GM23248 (cell line): ENCODE data around the gene CPLANE2. TPM values are rescaled to one million over a fixed set of nuclear protein-coding genes. Genes with fewer than 3 reads are reported as not detected.
"Not testable (repeated sequence)": the region's sequence is repeated elsewhere in the genome, so short reads cannot be mapped to it uniquely, and the experiment has no call there.

ENCODE experiments used
- DNase-seq: peaks from one replicate; pipeline ENCODE4 v3.0.0-alpha.2; 2015
- H2AFZ ChIP-seq: fragments of 200-600 bp; sonication (generic); 2 replicates; pipeline ENCODE4 v1.6.1; 2016; ENCODE audit warnings: antibody characterized with exemption
- H3F3A ChIP-seq: fragments of 200-600 bp; sonication (generic); 2 replicates; pipeline ENCODE4 v1.6.1; 2016; ENCODE audit warnings: mild to moderate bottlenecking, antibody characterized with exemption, mixed run types; ENCODE audit not compliant: insufficient read depth
- H3K27ac ChIP-seq: fragments of 200-600 bp; sonication (generic); 2 replicates; pipeline ENCODE4 v1.5.1; 2016; ENCODE audit warnings: mild to moderate bottlenecking
- H3K27me3 ChIP-seq: fragments of 200-600 bp; sonication (generic); replicated peaks from 2 replicates; pipeline ENCODE4 v1.6.1; 2016; ENCODE audit warnings: mild to moderate bottlenecking; ENCODE audit not compliant: insufficient read depth
- H3K36me3 ChIP-seq: fragments of 200-600 bp; sonication (generic); 2 replicates; pipeline ENCODE4 v1.6.1; 2016; ENCODE audit warnings: low read depth, mild to moderate bottlenecking
- H3K4me1 ChIP-seq: fragments of 200-600 bp; sonication (generic); 2 replicates; pipeline ENCODE4 v1.6.1; 2016; ENCODE audit warnings: mild to moderate bottlenecking; ENCODE audit not compliant: insufficient read depth
- H3K4me2 ChIP-seq: fragments of 200-600 bp; sonication (generic); one replicate; pipeline ENCODE4 v1.6.1; 2016; ENCODE audit warnings: mild to moderate bottlenecking; ENCODE audit not compliant: unreplicated experiment
- H3K4me3 ChIP-seq: fragments of 200-600 bp; sonication (generic); 2 replicates; pipeline ENCODE4 v1.5.1; 2016; ENCODE audit warnings: mild to moderate bottlenecking
- H3K79me2 ChIP-seq: fragments of 200-600 bp; sonication (generic); 2 replicates; pipeline ENCODE4 v1.6.1; 2016; ENCODE audit warnings: mild to moderate bottlenecking; ENCODE audit not compliant: insufficient read depth
- H3K9ac ChIP-seq: fragments of 200-600 bp; sonication (generic); 2 replicates; pipeline ENCODE4 v1.6.1; 2016; ENCODE audit warnings: mild to moderate bottlenecking
- H3K9me2 ChIP-seq: fragments of 200-600 bp; sonication (generic); 2 replicates; pipeline ENCODE4 v1.6.1; 2016; ENCODE audit warnings: mixed run types, mild to moderate bottlenecking, moderate library complexity; ENCODE audit not compliant: insufficient read depth
- H3K9me3 ChIP-seq: fragments of 200-600 bp; sonication (generic); one replicate; pipeline ENCODE4 v1.6.1; 2017; ENCODE audit warnings: low read depth
- H4K20me1 ChIP-seq: fragments of 200-600 bp; sonication (generic); 2 replicates; pipeline ENCODE4 v1.6.0; 2016; ENCODE audit not compliant: insufficient read depth
- EZH2 ChIP-seq: fragments of 200-600 bp; sonication (generic); IDR thresholded peaks from 2 replicates; pipeline ENCODE4 v1.6.1; 2018; ENCODE audit warnings: antibody characterized with exemption, mild to moderate bottlenecking; ENCODE audit not compliant: insufficient read depth, poor library complexity, severe bottlenecking
- EZH2phosphoT487 ChIP-seq: fragments of 200-600 bp; sonication (generic); IDR thresholded peaks from 2 replicates; pipeline ENCODE4 v1.6.1; 2018; ENCODE audit warnings: antibody characterized with exemption, moderate library complexity, mild to moderate bottlenecking, low read depth; ENCODE audit not compliant: insufficient read depth
- WGBS, 2 experiments: methylation state at CpG; one replicate each; pipeline ENCODE4 v1.1.6; 2015 to 2017; ENCODE audit warnings: low lambda C conversion rate in 2 of 2, low coverage in 1 of 2; ENCODE audit errors: missing lambda C conversion rate in 2 of 2; 5-methylcytosine and 5-hydroxymethylcytosine counted together
- in situ Hi-C: fragments of 300-500 bp; cut with MboI; formaldehyde crosslinking; loops from 2 replicates; pipeline ENCODE4 v1.15.0; 2020
- polyA plus RNA-seq: library from polyadenylated mRNA; unstranded; fragments of >200 nt; fragmentation: Nextera tagmentation; extraction: Ambion mirVana; gene quantifications from 2 replicates; pipeline ENCODE4 v1.2.1, GENCODE V29; 2016
- total RNA-seq: library from RNA; depleted of rRNA; stranded (reverse); fragments of >200 nt; shearing (Covaris generic); gene quantifications from 2 replicates; pipeline ENCODE4 v1.2.3, GENCODE V29; 2014

The CPLANE2 gene
- total and polyA plus RNA-seq, 2 experiments from 2014 or later = 2.6 to 16.5 TPM

DNA sequence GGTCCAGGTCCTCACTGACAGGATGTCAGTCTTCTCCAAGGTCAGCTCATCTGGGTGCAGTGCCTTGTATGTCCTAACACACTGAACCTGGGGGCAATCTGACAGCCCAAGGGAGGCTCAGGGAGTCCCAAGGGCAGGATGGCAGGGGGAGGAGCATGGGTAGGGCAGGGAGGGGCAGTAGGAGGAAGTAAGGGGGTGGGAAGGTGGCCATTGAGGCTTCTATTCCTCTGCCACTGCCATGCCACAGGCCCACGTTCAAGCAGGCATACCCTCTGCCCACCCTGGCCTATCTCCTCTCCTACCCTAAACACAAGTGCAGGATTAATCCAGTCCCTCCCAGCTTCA, 37.9 kb downstream of the CPLANE2 start:
- Histone ChIP-seq H4K20me1 (no peaks in the 10 kb centered on the region), H3K9ac (no peak overlapping the region), H3K9me2 (no peaks in the 10 kb centered on the region), H2AFZ (no peak overlapping the region), H3K27me3 (no peaks in the 10 kb centered on the region), H3K4me1 (no peaks in the 10 kb centered on the region), H3K27ac (no peak overlapping the region), H3K9me3 (no peaks in the 10 kb centered on the region), H3K4me2 (no peak overlapping the region), H3K79me2 (no peaks in the 10 kb centered on the region), H3K36me3 (no peaks in the 10 kb centered on the region), H3K4me3 (no peak overlapping the region), H3F3A (no peaks in the 10 kb centered on the region; the same call in 1 of the 2 replicates)
- DNase-seq = no peak
- in situ Hi-C loops = no loop called here
- no peak for TF ChIP-seq EZH2
- no peak for TF ChIP-seq EZH2phosphoT487
- WGBS, 2 experiments = 100% methylated on average over 1 of the region's 1 CpG

DNA sequence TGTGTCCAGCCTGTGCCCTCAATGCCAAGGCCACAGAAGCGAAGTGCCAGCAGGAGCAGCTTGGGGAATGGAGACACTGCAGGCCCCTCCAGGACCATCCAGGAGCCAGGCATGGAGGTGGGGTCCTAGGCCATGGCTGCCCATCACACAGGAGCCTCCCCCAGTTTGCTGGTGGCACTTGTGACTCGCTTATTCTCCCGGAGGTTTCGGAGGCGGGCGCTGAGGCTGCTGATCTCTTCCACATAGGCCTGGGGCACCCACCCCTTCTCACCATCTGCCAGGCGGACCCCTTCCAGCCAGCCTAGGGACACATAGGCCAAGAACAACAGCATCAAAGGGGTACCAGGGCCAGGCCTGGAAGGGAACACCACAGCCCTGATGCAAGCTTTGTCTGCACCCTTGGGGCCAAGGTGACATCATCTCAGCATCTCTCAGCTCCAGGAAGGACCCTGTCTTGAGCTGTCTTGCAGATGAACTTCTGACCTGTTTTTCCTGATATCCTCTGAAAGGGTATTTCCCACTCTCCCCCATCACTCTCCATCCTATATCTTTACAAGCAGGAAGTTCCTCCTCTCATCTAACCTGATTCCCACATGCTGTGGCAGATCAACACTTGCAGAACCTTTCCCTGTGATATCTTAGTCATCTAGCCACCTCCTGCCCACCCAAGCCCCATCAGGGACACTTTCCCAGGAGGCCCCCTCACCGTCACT, 38.4 kb downstream of the CPLANE2 start:
- no peaks in the 10 kb centered on the region for H3K9me3 ChIP-seq
- no peak overlapping the region for H3K27ac ChIP-seq
- WGBS, 2 experiments = 87 to 92% methylated on average over 8 of the region's 8 CpGs
- H3K4me1 ChIP-seq = no peaks in the 10 kb centered on the region
- no peak overlapping the region for H3K4me2 ChIP-seq
- in situ Hi-C loops = no loop called here
- no peak overlapping the region for H2AFZ ChIP-seq
- no peaks in the 10 kb centered on the region for H3K27me3 ChIP-seq
- H3K4me3 ChIP-seq = no peak overlapping the region
- TF ChIP-seq EZH2phosphoT487 (no peak), EZH2 (no peak)
- no peaks in the 10 kb centered on the region for H3K36me3 ChIP-seq
- no peaks in the 10 kb centered on the region; the same call in 1 of the 2 replicates for H3F3A ChIP-seq
- H4K20me1 ChIP-seq = no peaks in the 10 kb centered on the region
- H3K79me2 ChIP-seq = no peaks in the 10 kb centered on the region
- H3K9me2 ChIP-seq = no peaks in the 10 kb centered on the region
- no peak for DNase-seq
- no peak overlapping the region for H3K9ac ChIP-seq

DNA sequence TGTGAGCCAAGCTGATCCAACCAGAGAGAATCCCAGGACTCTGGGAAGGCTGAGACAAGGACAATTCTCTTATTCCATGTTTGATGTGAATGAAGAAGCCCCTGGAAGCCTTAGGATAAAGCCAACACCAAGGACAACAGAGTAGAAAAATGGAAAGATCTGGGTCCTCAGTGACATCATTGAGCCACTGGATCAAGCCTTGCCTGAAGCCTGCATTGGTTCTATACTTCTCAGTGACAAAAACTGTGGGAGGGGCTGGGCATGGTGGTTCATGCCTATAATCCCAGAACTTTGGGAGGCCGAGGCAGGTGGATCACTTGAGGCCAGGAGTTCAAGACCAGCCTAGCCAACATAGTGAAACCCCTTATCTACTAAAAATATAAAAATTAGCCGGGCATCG, 40.1 kb downstream of the CPLANE2 start:
- Histone ChIP-seq H3K9ac (no peak overlapping the region), H3K36me3 (no peaks in the 10 kb centered on the region), H3K79me2 (no peaks in the 10 kb centered on the region), H3K27ac (no peak overlapping the region), H3F3A (no peaks in the 10 kb centered on the region; the same call in 1 of the 2 replicates), H3K9me3 (no peaks in the 10 kb centered on the region), H2AFZ (no peak overlapping the region), H3K27me3 (no peaks in the 10 kb centered on the region), H3K9me2 (no peaks in the 10 kb centered on the region), H4K20me1 (no peaks in the 10 kb centered on the region), H3K4me1 (no peaks in the 10 kb centered on the region), H3K4me2 (no peak overlapping the region), H3K4me3 (no peak overlapping the region)
- WGBS, 2 experiments = 82 to 90% methylated on average over 3 of the region's 3 CpGs
- TF ChIP-seq EZH2 (no peak), EZH2phosphoT487 (no peak)
- DNase-seq = no peak
- in situ Hi-C loops = no loop called here

DNA sequence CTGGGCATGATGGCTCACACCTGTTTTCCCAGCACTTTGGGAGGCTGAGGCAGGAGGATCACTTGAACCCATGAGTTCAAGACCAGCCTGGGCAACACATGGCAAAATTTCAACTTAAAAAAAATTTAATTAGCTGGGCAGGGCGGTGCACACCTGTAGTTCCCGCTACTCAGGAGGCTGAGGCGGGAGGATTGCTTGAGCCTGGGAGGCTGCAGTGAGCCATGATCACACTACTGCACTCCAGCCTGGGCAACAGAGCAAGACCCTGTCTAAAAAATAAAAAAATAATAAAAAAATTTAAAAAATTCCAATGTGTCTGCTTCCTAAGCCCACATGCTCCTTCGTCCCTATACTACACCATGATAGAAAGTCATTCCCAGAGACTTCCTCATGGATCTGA, 40.8 kb downstream of the CPLANE2 start:
- H3K9me3 ChIP-seq, H3K4me1 ChIP-seq, H4K20me1 ChIP-seq, H3K9ac ChIP-seq, H3K9me2 ChIP-seq, DNase-seq, H3F3A ChIP-seq, H3K27ac ChIP-seq, H3K4me2 ChIP-seq, H3K27me3 ChIP-seq, in situ Hi-C loops, H3K79me2 ChIP-seq, H3K4me3 ChIP-seq, H2AFZ ChIP-seq, H3K36me3 ChIP-seq: not testable (repeated sequence)
- WGBS, 2 experiments = 95 to 100% methylated on average over 4 of the region's 4 CpGs

DNA sequence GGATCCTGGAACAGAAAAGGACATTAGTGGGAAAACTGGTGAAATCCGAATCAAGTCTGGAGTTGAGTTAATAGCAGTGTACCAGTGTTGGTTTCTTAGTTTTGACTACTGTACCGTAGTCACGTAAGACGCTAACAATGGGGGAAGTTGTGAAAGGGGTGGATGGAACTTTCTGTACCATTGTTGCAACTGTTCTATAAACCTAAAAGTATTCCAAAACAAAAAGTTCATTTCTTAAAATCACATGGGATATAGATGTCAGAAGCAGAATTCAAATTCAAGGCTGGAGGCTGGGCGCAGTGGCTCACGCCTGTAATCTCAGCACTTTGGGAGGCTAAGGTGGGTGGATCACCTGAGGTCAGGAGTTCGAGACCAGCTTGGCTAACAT, 41.5 kb downstream of the CPLANE2 start:
- 81 to 82% methylated on average over 7 of the region's 7 CpGs for WGBS, 2 experiments
- Histone ChIP-seq H3K4me1 (no peaks in the 10 kb centered on the region), H3K9me3 (no peaks in the 10 kb centered on the region), H3K9me2 (no peaks in the 10 kb centered on the region), H4K20me1 (no peaks in the 10 kb centered on the region), H3K36me3 (no peaks in the 10 kb centered on the region), H3K27ac (no peak overlapping the region), H3K4me3 (no peak overlapping the region), H3K4me2 (no peak overlapping the region), H3F3A (peaks cover 5% of the 10 kb centered on the region), H3K27me3 (no peaks in the 10 kb centered on the region), H3K9ac (no peak overlapping the region), H3K79me2 (no peaks in the 10 kb centered on the region), H2AFZ (no peak overlapping the region)
- no peak for DNase-seq
- TF ChIP-seq EZH2 (no peak), EZH2phosphoT487 (no peak)
- in situ Hi-C loops = no loop called here
